MV-4-11 (cell line): ENCODE results near the gene TXNL4B.
"Not testable (repeated sequence)": the region's sequence is repeated elsewhere in the genome, so short reads cannot be mapped to it uniquely, and the experiment has no call there.

Experiments used
- DNase-seq: peaks from one replicate; lab custom pipeline; 2025; lab: John Stamatoyannopoulos, UW

The TXNL4B gene

GRCh38 chr16:72112452-72112792, 19.0 kb upstream of the TXNL4B start:
- DNase-seq, result no peak

- no peak for DNase-seq
Measured at GRCh38 chr16:72111657-72112451, 18.4 kb upstream of the TXNL4B start.

- no peak for DNase-seq
Measured at GRCh38 chr16:72110662-72111615, 17.5 kb upstream of the TXNL4B start.

GRCh38 chr16:72109966-72110530, 16.6 kb upstream of the TXNL4B start:
- DNase-seq, result no peak

- no peak for DNase-seq
Measured at GRCh38 chr16:72109300-72109699, 15.9 kb upstream of the TXNL4B start.

- DNase-seq, result no peak
Measured at GRCh38 chr16:72108353-72109102, 15.1 kb upstream of the TXNL4B start.

GRCh38 chr16:72107371-72107770, 14.0 kb upstream of the TXNL4B start:
- no peak for DNase-seq

GRCh38 chr16:72105978-72106377, 12.6 kb upstream of the TXNL4B start:
- no peak for DNase-seq

- DNase-seq, result no peak
Measured at GRCh38 chr16:72104905-72105304, 11.5 kb upstream of the TXNL4B start.

GRCh38 chr16:72101195-72101594, 7.8 kb upstream of the TXNL4B start:
- DNase-seq, result no peak

GRCh38 chr16:72099377-72099818, 6.0 kb upstream of the TXNL4B start:
- DNase-seq, result peak; percentile 55

- DNase-seq, result no peak
Measured at GRCh38 chr16:72098936-72099335, 5.5 kb upstream of the TXNL4B start.

GRCh38 chr16:72094266-72094610, 818 bp upstream of the TXNL4B start:
- DNase-seq, result no peak

GRCh38 chr16:72092832-72093447, 480 bp downstream of the TXNL4B start:
- no peak for DNase-seq

- DNase-seq, result no peak
Measured at GRCh38 chr16:72091217-72091616, 2.2 kb downstream of the TXNL4B start.

GRCh38 chr16:72085002-72085401, 8.4 kb downstream of the TXNL4B start:
- no peak for DNase-seq

GRCh38 chr16:72084445-72084844, 9.0 kb downstream of the TXNL4B start:
- no peak for DNase-seq

- DNase-seq, result peak; percentile 16
Measured at GRCh38 chr16:72083778-72084404, 9.5 kb downstream of the TXNL4B start.

- DNase-seq, result not testable (repeated sequence)
Measured at GRCh38 chr16:72076991-72077706, 16.3 kb downstream of the TXNL4B start.

GRCh38 chr16:72075067-72075466, 18.4 kb downstream of the TXNL4B start:
- DNase-seq, result not testable (repeated sequence)
